ENCODE data around the gene ODR4.

DNA sequence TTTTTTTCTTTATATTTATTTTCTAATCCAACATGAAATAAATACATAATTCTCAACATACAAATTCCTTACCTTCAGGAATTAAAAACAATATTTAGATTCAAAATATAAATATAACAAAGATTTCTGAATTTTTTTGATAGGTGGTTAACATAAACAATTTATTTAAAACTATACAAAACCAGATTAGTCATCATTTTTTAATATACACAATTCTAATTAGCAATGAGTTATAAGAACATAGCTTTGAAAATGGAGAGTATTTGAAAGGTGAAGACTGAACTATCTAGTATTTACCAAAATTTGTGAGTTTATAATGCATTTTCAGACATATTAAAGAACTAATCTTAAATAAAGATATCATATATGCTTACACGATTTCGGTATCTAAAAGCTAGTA lies 38.1 kb upstream of the ODR4 start:
- TF ChIP-seq, protein P1, sequence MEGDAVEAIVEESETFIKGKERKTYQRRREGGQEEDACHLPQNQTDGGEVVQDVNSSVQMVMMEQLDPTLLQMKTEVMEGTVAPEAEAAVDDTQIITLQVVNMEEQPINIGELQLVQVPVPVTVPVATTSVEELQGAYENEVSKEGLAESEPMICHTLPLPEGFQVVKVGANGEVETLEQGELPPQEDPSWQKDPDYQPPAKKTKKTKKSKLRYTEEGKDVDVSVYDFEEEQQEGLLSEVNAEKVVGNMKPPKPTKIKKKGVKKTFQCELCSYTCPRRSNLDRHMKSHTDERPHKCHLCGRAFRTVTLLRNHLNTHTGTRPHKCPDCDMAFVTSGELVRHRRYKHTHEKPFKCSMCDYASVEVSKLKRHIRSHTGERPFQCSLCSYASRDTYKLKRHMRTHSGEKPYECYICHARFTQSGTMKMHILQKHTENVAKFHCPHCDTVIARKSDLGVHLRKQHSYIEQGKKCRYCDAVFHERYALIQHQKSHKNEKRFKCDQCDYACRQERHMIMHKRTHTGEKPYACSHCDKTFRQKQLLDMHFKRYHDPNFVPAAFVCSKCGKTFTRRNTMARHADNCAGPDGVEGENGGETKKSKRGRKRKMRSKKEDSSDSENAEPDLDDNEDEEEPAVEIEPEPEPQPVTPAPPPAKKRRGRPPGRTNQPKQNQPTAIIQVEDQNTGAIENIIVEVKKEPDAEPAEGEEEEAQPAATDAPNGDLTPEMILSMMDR (conservative IDR thresholded peaks at IDR 0.05; ENCODE audit: low read depth, low read length), result no peak
- no peak for TF ChIP-seq POLR2A (IDR thresholded peaks at IDR 0.05; ENCODE audit: low read depth, low read length)
- TF ChIP-seq BHLHE40 (IDR thresholded peaks at IDR 0.05; ENCODE audit: low read depth, low read length), result no peak
- TF ChIP-seq SMC3 (IDR thresholded peaks at IDR 0.05; ENCODE audit: low read depth, low read length), result no peak
- no peak for TF ChIP-seq RFX5 (IDR thresholded peaks at IDR 0.05; ENCODE audit: low read depth, low read length)
- no peak for TF ChIP-seq MAZ (IDR thresholded peaks at IDR 0.05; ENCODE audit: borderline replicate concordance, low read depth, low read length)
- TF ChIP-seq MXI1 (IDR thresholded peaks at IDR 0.05; ENCODE audit: borderline replicate concordance, low read depth, low read length), result no peak
- TF ChIP-seq CEBPB (IDR thresholded peaks at IDR 0.05; ENCODE audit: low read depth, low read length), result no peak
- TF ChIP-seq, protein P2, sequence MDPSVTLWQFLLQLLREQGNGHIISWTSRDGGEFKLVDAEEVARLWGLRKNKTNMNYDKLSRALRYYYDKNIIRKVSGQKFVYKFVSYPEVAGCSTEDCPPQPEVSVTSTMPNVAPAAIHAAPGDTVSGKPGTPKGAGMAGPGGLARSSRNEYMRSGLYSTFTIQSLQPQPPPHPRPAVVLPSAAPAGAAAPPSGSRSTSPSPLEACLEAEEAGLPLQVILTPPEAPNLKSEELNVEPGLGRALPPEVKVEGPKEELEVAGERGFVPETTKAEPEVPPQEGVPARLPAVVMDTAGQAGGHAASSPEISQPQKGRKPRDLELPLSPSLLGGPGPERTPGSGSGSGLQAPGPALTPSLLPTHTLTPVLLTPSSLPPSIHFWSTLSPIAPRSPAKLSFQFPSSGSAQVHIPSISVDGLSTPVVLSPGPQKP (IDR thresholded peaks at IDR 0.05; ENCODE audit: borderline replicate concordance, low read depth, low read length), result no peak
- no peak for TF ChIP-seq FOS (IDR thresholded peaks at IDR 0.05; ENCODE audit: low read depth, low read length)
- TF ChIP-seq NFE2L2 (IDR thresholded peaks at IDR 0.05; ENCODE audit: low read depth, low read length), result no peak
- TF ChIP-seq, protein P3, sequence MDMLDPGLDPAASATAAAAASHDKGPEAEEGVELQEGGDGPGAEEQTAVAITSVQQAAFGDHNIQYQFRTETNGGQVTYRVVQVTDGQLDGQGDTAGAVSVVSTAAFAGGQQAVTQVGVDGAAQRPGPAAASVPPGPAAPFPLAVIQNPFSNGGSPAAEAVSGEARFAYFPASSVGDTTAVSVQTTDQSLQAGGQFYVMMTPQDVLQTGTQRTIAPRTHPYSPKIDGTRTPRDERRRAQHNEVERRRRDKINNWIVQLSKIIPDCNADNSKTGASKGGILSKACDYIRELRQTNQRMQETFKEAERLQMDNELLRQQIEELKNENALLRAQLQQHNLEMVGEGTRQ (IDR thresholded peaks at IDR 0.05; ENCODE audit: low read depth, low read length), result no peak
- no peak for TF ChIP-seq RAD21 (IDR thresholded peaks at IDR 0.05; ENCODE audit: low read length)

Measured in IMR-90 (cell line).